GM18507 (cell line): ENCODE data around the gene UVSSA.

Source experiments
- DNase-seq: peaks from one replicate; pipeline ENCODE4 v3.0.0; 2011; ENCODE audit warnings: low read depth; ENCODE audit not compliant: insufficient read length; ENCODE audit errors: extremely low spot score
- FAIRE-seq: peaks from 2 replicates; lab custom pipeline; 2011; peaks lifted over from hg19 to GRCh38; lab: Jason Lieb, UNC

UVSSA gene

GRCh38 chr4:1401409-1402020, 54.5 kb downstream of the UVSSA start:
- DNase-seq (no peak), FAIRE-seq (no peak)

GRCh38 chr4:1402021-1402515, 55.1 kb downstream of the UVSSA start:
- no peak for DNase-seq
- no peak for FAIRE-seq

GRCh38 chr4:1402516-1403091, 55.6 kb downstream of the UVSSA start:
- no peak for FAIRE-seq
- DNase-seq = no peak

- no peak for FAIRE-seq
These were observed 56.2 kb downstream of the UVSSA start for GRCh38 chr4:1403177-1403583.

GRCh38 chr4:1403591-1404572, 56.9 kb downstream of the UVSSA start:
- DNase-seq (no peak), FAIRE-seq (no peak)

More at GRCh38 chr4:1403177-1403583, 56.2 kb downstream of the UVSSA start:
- no peak for DNase-seq

GRCh38 chr4:1404573-1405253, 57.7 kb downstream of the UVSSA start:
- FAIRE-seq = no peak

GRCh38 chr4:1405254-1405635, 58.2 kb downstream of the UVSSA start:
- no peak for FAIRE-seq
- no peak for DNase-seq

More at GRCh38 chr4:1404573-1405253, 57.7 kb downstream of the UVSSA start:
- no peak for DNase-seq

- FAIRE-seq (no peak), DNase-seq (no peak)
These were observed 58.8 kb downstream of the UVSSA start for GRCh38 chr4:1405636-1406393.

GRCh38 chr4:1406394-1406980, 59.5 kb downstream of the UVSSA start, which contains the start of gene NKX1-1:
Gene NKX1-1, minus strand, starts transcription at chr4:1406442. Its CDS starts 0 bp downstream, at chr4:1406442.
- DNase-seq = no peak
- no peak for FAIRE-seq

GRCh38 chr4:1406981-1407656, 60.1 kb downstream of the UVSSA start:
- DNase-seq (no peak), FAIRE-seq (no peak)

- FAIRE-seq (no peak), DNase-seq (no peak)
These were observed 60.8 kb downstream of the UVSSA start for GRCh38 chr4:1407657-1408333.

- FAIRE-seq (no peak), DNase-seq (no peak)
These were observed 61.4 kb downstream of the UVSSA start for GRCh38 chr4:1408418-1408817.

- DNase-seq (no peak), FAIRE-seq (no peak)
These were observed 62.1 kb downstream of the UVSSA start for GRCh38 chr4:1409079-1409478.

GRCh38 chr4:1409491-1410425, 62.8 kb downstream of the UVSSA start:
- FAIRE-seq = no peak
- no peak for DNase-seq

- FAIRE-seq = no peak
- DNase-seq = no peak
These were observed 63.7 kb downstream of the UVSSA start for GRCh38 chr4:1410491-1411325.
